NCI-H1436 (cell line): ENCODE data around the gene MSL1.
A peak's percentile ranks its signal among the peaks of the same experiment; 100 is the strongest.
"Not testable (repeated sequence)": the region's sequence is repeated elsewhere in the genome, so short reads cannot be mapped to it uniquely, and the experiment has no call there.

ENCODE experiments used
- DNase-seq: peaks from one replicate; lab custom pipeline; 2025; lab: John Stamatoyannopoulos, UW

MSL1 gene

GRCh38 chr17:40130352-40131042 lies 8.7 kb downstream of the MSL1 start:
- no peak for DNase-seq

- DNase-seq, result no peak
Observed at GRCh38 chr17:40134184-40134583, 12.4 kb downstream of the MSL1 start.

- DNase-seq, result no peak
Observed at GRCh38 chr17:40135817-40136216, 14.0 kb downstream of the MSL1 start.

- DNase-seq, result no peak
Observed at GRCh38 chr17:40139566-40140058, 17.8 kb downstream of the MSL1 start.

- DNase-seq, result not testable (repeated sequence)
Observed at GRCh38 chr17:40143166-40143565, 21.4 kb downstream of the MSL1 start.

GRCh38 chr17:40145476-40145875 lies 23.7 kb downstream of the MSL1 start:
- no peak for DNase-seq

GRCh38 chr17:40148527-40148926 lies 26.8 kb downstream of the MSL1 start:
- DNase-seq, result no peak

- no peak for DNase-seq
Observed at GRCh38 chr17:40150276-40150675, 28.5 kb downstream of the MSL1 start.

- no peak for DNase-seq
Observed at GRCh38 chr17:40151414-40151963, 29.7 kb downstream of the MSL1 start.

GRCh38 chr17:40153603-40154236 lies 31.9 kb downstream of the MSL1 start:
- DNase-seq, result no peak

- no peak for DNase-seq
Observed at GRCh38 chr17:40157973-40158372, 36.2 kb downstream of the MSL1 start.

- DNase-seq, result no peak
Observed at GRCh38 chr17:40158438-40159013, 36.8 kb downstream of the MSL1 start.

GRCh38 chr17:40159456-40159855 lies 37.7 kb downstream of the MSL1 start:
- no peak for DNase-seq

GRCh38 chr17:40167685-40168261 lies 46.0 kb downstream of the MSL1 start:
- DNase-seq, result no peak

- DNase-seq, result peak; percentile 47
Observed at GRCh38 chr17:40168262-40168832, 46.6 kb downstream of the MSL1 start.

- DNase-seq, result no peak
Observed at GRCh38 chr17:40170325-40170724, 48.6 kb downstream of the MSL1 start.

GRCh38 chr17:40171750-40172149 lies 50.0 kb downstream of the MSL1 start:
- DNase-seq, result no peak

GRCh38 chr17:40173091-40173777 lies 51.5 kb downstream of the MSL1 start:
- no peak for DNase-seq

- no peak for DNase-seq
Observed at GRCh38 chr17:40173778-40174135, 52.0 kb downstream of the MSL1 start.

GRCh38 chr17:40174514-40174913 lies 52.7 kb downstream of the MSL1 start:
- DNase-seq, result no peak

- DNase-seq, result no peak
Observed at GRCh38 chr17:40175928-40176753, 54.4 kb downstream of the MSL1 start.
